ENCODE data around the gene FRAT1. TPM values are rescaled to one million over a fixed set of nuclear protein-coding genes. Genes with fewer than 3 reads are reported as not detected.

The FRAT1 gene
- total and polyA plus RNA-seq, 2 of the 8 experiments (the other 6 are each of a cell fraction or from before 2014, with no cell fraction given): 1.9 to 5.2 TPM

DNA sequence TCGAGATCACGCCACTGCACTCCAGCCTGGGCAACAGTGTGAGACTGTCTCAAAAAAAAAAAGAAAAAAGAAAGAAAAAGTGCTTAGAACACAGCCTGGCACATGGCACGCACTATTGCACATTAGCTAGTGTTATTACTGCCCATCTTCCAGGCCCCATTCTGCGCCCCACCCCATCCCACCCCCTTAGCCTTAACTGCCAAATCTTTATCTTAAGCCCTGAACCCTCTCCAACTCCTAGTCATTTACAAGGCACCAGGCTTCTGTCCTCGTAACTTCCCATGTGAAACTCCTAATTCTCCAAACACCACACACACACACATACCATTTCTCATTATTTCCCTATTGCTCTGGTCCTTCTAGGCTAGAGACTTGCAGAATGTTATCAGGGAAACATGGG lies 10.7 kb downstream of the FRAT1 start:
- Histone ChIP-seq H3K79me2 (ENCODE audit: control insufficient read depth in 1 of 2, insufficient read depth in 2 of 2, low read length in 2 of 2) (peaks cover 29 to 57% of the 10 kb centered on the region in 2 experiments), H3K18ac (ENCODE audit: extremely low read depth, low read length) (no peak overlapping the region), H2AFZ (ENCODE audit: low read length) (no peak overlapping the region), H2BK12ac (ENCODE audit: low read depth, low read length) (no peak overlapping the region), H2BK20ac (ENCODE audit: low read length) (no peak overlapping the region), H3K4me2 (ENCODE audit: insufficient read depth in 1 of 2, low read depth in 2 of 2, low read length in 2 of 2) (peak overlapping the region; percentile 35 to 96; a peak in 3 of 4 replicates), H3K9ac (replicated peaks in 1 of 4; ENCODE audit: extremely low read depth in 1 of 4, low read depth in 3 of 4, low read length in 3 of 4) (no peak overlapping the region), H3K4me1 (replicated peaks in 1 of 4; ENCODE audit: control insufficient read depth in 3 of 4, insufficient read depth in 4 of 4, low read length in 3 of 4) (peaks cover 3 to 14% (median 7%) of the 10 kb centered on the region in 4 experiments), H2BK15ac (ENCODE audit: low read length) (no peak overlapping the region), H3K14ac (ENCODE audit: insufficient read length) (no peak overlapping the region), H2BK5ac (ENCODE audit: low read depth, low read length) (no peak overlapping the region), H3K9me3 (ENCODE audit: insufficient read depth in 2 of 2, low read depth in 1 of 2, low read length in 1 of 2) (no peaks in the 10 kb centered on the region), H3K36me3 (ENCODE audit: control insufficient read depth in 2 of 4, insufficient read depth in 4 of 4, low read length in 3 of 4) (peaks cover 2 to 37% (median 7%) of the 10 kb centered on the region in 4 experiments; a peak in 5 of 8 replicates), H3K4me3 (ENCODE audit: extremely low read depth in 1 of 4, insufficient read depth in 2 of 4, low read depth in 3 of 4, low read length in 4 of 4) (no peak overlapping the region), H4K20me1 (replicated peaks in 1 of 2; ENCODE audit: control insufficient read depth in 1 of 2, insufficient read depth in 2 of 2, low read length in 2 of 2) (peaks cover 14 to 20% of the 10 kb centered on the region in 2 experiments), H3K27me3 (replicated peaks in 1 of 4; ENCODE audit: control insufficient read depth in 3 of 4, extremely low read depth in 1 of 4, insufficient read depth in 3 of 4, low read length in 3 of 4) (no peaks in the 10 kb centered on the region), H4K5ac (ENCODE audit: insufficient read length, low read depth, low read length) (no peak overlapping the region), H4K8ac (ENCODE audit: extremely low read depth, insufficient read depth, low read length) (no peak overlapping the region), H3K27ac (ENCODE audit: low read depth, low read length) (no peak overlapping the region), H3K23ac (ENCODE audit: insufficient read length) (no peak overlapping the region), H3K56ac (replicated peaks; ENCODE audit: insufficient read length, low read depth, low read length) (no peak overlapping the region), H2BK120ac (replicated peaks; ENCODE audit: low read depth, low read length) (no peak overlapping the region), H2AK5ac (ENCODE audit: low read depth, low read length) (no peak overlapping the region), H3K23me2 (ENCODE audit: low read depth, low read length) (peaks cover 20% of the 10 kb centered on the region), H4K91ac (replicated peaks; ENCODE audit: insufficient read length, low read length) (no peak overlapping the region), H3K79me1 (ENCODE audit: low read depth, low read length) (peaks cover 7% of the 10 kb centered on the region; the same call in 1 of the 2 replicates), H3K4ac (replicated peaks; ENCODE audit: insufficient read length, low read depth, low read length) (no peak overlapping the region)
- DNase-seq (ENCODE audit: low read depth in 1 of 2, low spot score in 2 of 2): no peak
- CTCF ChIA-PET (ENCODE audit: partially characterized antibody): interaction anchor here (0.6 to 1.9 kb wide), 5 partner anchors 8 to 133 kb away, joined by 3 to 11 read pairs (median 3); no protein-coding TSS in a partner anchor
- no peak for FAIRE-seq
- 95% methylated on average over 5 of the region's 5 CpGs; no CpG with 5 or more reads in 1 of the 2 experiments for WGBS, 2 experiments (ENCODE audit: extremely low coverage in 1 of 2, insufficient coverage in 1 of 2, insufficient read length in 1 of 2, insufficient replicate concordance in 2 of 2, low coverage in 1 of 2, low lambda C conversion rate in 2 of 2, missing lambda C conversion rate in 1 of 2)
- POLR2A ChIA-PET (ENCODE audit: partially characterized antibody): interaction anchor here (0.6 to 5.4 kb wide), 5 partner anchors 11 to 69 kb away, joined by 3 to 61 read pairs (median 5); partner anchors contain the start of gene FRAT1
- no peak for TF ChIP-seq CBX5 (IDR thresholded peaks at IDR 0.05; ENCODE audit: low read depth, low read length)

Measured in H1 (cell line).